Endometrial microvascular endothelial cells (primary cell): Measurements from ENCODE around the gene FAM50A. TPM values are rescaled to one million over a fixed set of nuclear protein-coding genes. Genes with fewer than 3 reads are reported as not detected.

Experiments
- in situ Hi-C: cut with HindIII; loops from 2 replicates; pipeline ENCODE4 v1.10.0; 2017; ENCODE audit warnings: low sequenced_read_pairs, low pct_unique_long_range_greater_than_20kb; ENCODE audit errors: inconsistent ontology term
- total RNA-seq: library from RNA; depleted of rRNA; stranded (reverse); fragments of >200 nt; gene quantifications from one replicate; pipeline ENCODE4 v1.2.3, GENCODE V29; 2015; ENCODE audit errors: inconsistent ontology term

FAM50A gene
- total RNA-seq, 1 donor from 2014 or later, result 34.3 TPM

GRCh38 chrX:154472685-154473632, 29.0 kb downstream of the FAM50A start:
- in situ Hi-C loops, result no loop called here

DNA sequence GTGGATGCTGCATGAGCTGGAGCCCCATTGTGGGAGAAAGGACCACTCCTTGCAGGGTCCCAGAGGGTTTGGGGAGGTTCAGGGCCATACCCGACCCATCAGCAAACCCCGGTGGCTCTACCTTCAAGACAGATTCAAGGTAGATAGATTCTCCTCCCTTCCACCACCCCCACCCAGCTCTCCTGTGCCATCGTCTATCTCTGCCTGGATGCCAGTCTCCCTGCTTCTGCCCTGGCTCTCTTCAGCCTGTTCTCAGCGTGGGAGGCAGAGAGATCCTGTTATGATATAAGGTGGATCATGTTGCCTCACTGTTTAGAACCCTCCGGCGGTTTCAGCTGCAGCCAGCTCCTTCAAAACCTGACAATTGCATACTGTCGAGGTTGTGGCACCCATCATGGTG, 29.7 kb downstream of the FAM50A start:
- in situ Hi-C loops, result no loop called here

DNA sequence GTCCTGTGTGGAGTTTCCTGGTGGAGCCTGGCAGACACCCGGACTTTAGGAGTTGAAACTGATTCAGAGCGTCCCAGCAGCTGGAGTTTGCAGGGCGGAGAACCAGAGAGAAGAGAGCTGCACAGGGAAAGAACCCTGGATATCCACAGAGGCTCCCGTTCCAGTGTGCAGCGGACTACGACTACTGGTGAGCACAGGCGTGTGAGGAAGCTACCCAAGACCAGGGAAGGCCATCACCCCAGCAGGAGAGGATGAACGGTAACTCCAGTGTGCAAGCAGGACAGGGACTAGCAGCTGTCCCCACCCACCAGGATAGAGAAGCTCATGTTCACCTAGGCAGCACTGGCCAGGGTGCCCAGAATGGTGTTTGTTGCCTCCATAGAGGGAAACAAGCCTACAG, 32.9 kb downstream of the FAM50A start:
- in situ Hi-C loops, result no loop called here

- in situ Hi-C loops, result no loop called here
Observed at GRCh38 chrX:154477891-154478477, 34.0 kb downstream of the FAM50A start.

GRCh38 chrX:154478728-154479622, 35.0 kb downstream of the FAM50A start, which contains the start of gene LAGE3:
Gene LAGE3 (minus strand): TSS chrX:154479281. CDS start chrX:154478915, 366 bp downstream.
- in situ Hi-C loops, result no loop called here

GRCh38 chrX:154481195-154481594, 37.3 kb downstream of the FAM50A start:
- in situ Hi-C loops, result no loop called here

DNA sequence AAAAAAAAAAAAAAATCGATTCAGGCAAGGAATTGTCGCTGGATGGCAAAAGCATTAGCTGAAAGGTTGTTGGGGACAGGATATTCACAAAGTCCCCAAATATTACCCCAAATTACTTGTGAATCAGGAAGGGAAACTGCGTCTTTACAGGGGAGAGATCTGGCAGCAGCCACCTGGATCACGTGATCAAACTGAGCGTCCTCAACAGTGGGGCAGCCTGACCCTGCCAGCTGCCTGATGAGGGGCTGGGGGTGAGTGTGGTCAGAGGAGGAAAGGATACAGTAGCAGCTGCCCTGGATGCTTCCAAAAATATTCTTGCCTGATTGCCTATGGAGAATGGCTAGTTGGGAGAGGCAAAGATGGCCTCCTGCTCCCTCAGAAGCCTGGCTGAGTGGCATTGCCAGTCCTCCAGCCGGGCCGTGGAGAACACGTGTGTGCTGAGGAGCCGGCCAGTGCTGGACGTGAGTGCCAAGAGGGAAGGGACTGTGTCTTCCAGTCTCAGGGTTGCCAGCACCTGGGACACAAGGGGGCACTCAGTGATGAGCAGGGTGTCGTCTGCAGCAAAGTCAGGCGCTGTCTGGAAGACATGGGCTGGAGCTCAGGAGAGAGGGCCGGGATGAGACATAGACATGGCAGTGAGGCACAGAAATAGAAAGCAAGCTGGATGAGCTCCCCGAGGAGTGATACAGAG, 38.1 kb downstream of the FAM50A start:
- in situ Hi-C loops, result no loop called here

GRCh38 chrX:154482786-154483185, 38.8 kb downstream of the FAM50A start:
- in situ Hi-C loops, result no loop called here

DNA sequence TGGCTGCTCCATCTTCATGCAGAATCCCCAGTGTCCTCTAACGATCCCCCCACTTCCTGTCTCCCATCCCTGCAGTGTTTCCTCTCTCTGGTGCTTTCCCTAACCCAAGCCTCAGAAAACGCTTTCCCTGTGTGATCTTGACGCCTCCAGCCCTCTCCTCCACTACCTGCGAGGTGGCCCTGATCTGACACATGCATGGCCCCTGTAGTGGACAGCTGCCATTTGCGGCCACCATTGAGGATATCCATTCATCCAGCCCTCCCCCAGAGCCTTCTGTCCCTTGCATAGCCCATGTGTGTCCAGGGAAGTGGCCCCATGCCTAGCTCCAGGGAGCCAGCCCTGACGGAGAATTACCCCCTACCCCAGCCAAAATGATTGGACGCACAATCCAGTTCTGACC, 39.4 kb downstream of the FAM50A start:
- in situ Hi-C loops, result no loop called here

DNA sequence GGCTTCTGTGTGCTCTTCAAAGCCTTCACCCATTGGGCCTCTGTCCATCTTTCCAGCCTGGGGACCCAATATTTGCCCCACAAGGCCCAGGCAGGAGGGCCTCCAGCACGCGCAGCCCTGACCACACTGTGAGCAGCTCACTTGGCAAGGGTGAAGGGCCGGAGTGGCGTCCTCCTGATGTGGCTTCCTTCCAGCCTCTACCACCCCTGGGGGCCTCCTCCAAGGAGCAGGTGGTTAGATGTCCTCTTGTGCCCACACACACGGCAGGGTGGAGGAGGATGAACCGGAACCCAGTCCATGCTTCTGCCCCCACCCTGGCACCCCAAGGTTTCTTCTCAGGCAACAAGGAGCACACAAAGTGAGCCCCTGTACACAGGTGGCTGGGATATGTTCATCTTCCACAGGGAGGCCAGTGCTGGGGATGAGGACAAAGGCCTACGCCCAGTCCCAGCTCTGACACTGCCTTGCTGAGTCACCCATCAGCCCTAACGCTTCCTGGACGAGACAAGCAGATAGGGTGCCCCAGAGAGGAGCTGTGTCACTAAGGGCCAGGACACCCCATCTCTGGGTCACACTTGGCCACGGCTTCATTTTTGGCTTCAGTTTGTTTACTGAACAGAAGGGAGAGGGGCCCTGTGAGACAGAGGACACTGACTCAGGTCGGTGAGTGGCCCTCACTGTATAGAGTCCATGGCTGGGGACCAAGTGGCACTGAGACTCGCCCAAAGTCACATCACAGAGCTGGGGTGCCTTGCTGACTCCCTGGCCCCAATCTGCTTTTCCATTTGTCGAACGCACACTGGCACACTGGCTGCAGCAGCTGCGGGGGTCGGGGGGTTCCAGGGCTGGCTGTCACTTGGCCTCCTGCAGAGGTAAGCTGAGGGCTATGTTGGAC, 40.6 kb downstream of the FAM50A start:
- in situ Hi-C loops, result no loop called here

DNA sequence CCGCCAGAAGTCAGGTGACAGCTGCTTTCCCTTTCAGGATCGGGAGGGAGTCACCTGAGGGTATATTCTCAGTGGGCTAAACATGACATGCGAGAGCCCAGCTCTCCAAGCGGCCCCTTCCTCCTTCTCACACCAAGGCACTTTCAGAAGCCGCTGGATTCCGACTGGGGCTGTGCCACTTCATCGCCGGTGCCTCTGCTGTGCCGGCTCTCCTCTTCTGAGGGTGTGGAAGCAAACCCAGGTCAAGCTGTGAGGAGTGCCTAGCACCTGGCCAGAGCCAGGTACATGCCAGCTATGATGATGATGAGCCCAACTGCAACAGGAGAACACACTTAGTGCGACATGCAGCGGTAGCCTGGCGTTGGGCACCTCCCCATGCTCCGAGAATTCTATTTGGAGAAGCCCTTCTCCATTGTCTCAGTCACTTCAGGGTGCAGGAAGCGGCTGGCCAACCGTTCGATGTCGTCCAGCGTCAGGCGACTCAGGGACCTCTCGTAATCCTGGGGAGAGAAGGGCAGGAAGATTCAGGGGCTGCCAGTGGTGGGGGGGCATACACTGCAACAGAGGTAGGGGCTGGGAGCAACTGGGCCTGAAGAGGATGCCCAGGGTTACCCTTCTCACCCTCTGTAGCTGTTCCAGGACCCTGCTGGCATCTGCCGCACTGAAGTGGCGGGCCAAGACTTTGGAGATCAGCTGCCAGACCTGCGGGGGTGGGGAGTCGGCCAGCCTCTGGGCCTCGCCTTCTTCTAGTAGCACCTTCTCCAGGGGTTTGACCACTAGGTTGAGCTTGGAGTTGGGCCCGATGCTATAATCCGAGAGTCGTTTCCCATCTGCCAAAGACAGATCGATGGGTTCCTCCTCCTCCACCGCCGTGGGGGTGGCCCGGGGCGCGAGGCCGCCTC, 41.5 kb downstream of the FAM50A start:
- in situ Hi-C loops, result no loop called here

- in situ Hi-C loops, result no loop called here
Observed at GRCh38 chrX:154486052-154486395, 42.1 kb downstream of the FAM50A start.

GRCh38 chrX:154486396-154487207, 42.7 kb downstream of the FAM50A start, which contains the start of gene UBL4A:
Gene UBL4A (minus strand): TSS chrX:154486615. CDS start chrX:154486584, 31 bp downstream.
- in situ Hi-C loops, result no loop called here

DNA sequence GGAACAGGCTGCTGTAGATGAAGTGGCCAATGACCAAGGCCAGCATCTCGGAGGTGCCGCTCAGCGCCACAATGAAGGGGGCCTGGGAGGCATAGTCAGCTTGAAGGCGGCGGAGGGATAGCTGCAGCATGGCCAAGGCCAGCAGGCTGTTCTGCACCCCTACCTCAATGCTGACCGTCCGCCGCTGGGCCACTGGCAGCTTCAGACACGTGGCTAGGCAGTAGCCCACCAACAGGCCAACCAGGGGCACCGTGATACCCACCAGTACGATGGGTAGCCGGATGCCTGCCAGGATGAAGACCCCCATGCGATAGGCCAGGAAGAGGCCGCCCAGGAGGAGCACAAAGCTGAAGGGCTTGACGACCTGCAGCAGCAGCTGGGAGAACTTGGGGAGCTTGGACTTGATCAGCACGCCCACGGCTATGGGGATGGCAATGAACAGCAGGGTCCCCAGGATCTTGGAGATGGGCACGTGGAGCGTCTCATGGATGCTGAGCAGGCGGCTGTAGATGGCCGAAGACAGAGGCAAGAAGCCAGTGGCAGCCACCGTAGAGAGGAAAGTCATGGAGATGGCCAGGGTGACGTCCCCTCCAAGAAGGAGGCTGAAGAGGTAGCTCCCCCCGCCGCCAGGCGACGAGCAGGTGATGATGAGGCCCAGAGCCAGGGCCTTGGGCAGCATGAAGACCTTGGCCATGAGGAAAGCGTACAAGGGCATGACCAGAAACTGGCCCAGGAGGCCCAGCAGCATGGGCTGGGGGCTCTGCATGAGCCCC, 43.8 kb downstream of the FAM50A start:
- in situ Hi-C loops, result no loop called here

DNA sequence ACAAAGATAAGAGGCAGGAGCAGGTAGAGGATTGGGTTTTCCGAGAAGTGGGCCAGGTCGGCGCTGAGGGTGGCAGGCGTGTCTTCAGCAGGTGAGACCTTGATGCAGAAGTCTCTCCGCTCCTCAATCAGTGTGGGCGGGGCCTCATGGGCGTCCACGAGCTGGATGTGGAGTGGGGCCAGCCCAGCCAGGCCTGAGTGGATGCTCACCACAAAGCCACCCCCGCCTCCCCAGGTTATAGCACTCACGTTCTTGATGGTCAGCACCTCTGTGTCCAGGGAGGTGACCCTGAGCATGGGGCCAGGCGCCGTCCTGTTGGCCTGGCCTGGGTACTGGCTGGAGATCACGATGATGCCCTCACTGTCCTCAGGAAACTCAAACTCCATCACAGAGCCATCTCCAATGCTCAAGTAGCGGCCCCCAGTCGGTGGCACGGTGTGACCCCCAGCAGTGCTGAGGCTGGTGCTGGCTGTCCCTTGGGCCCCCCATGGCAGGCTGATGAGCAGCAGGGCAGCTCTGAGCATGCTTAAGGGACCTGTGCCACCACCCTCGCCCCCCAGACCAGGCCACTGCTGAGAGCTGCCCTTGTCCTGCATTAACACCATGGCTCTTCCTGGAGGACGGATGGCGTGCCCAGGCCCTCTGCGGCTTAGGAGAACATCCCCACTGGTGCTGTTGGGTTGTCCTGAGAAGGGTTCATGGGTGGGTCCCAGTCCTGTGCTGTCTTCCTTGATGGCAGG, 44.6 kb downstream of the FAM50A start:
- in situ Hi-C loops, result no loop called here
